Endodermal cell (in vitro differentiated cells): ENCODE data around the gene NT5C3B. TPM values are rescaled to one million over a fixed set of nuclear protein-coding genes. Genes with fewer than 3 reads are reported as not detected.
A peak's percentile ranks its signal among the peaks of the same experiment; 100 is the strongest.

Source experiments
- DNase-seq: peaks from one replicate; pipeline ENCODE4 v3.0.0-alpha.2; 2017
- H3K27ac ChIP-seq: 2 replicates; pipeline ENCODE4 v1.5.1; 2013; ENCODE audit warnings: mild to moderate bottlenecking, low read depth, low read length, moderate library complexity
- H3K27me3 ChIP-seq: 2 replicates; pipeline ENCODE4 v1.6.1; 2013; ENCODE audit warnings: mild to moderate bottlenecking, low read length, moderate library complexity; ENCODE audit not compliant: insufficient read depth, control insufficient read depth, poor library complexity, severe bottlenecking
- H3K36me3 ChIP-seq: 2 replicates; pipeline ENCODE4 v1.7.0; 2013; ENCODE audit warnings: mild to moderate bottlenecking, low read length, moderate library complexity; ENCODE audit not compliant: control insufficient read depth, insufficient read depth
- H3K4me1 ChIP-seq: one replicate; pipeline ENCODE4 v1.7.0; 2013; ENCODE audit warnings: low read length; ENCODE audit not compliant: control insufficient read depth, insufficient read depth
- H3K4me3 ChIP-seq: 2 replicates; pipeline ENCODE4 v1.5.1; 2013; ENCODE audit warnings: mild to moderate bottlenecking, low read length, moderate library complexity
- H3K9ac ChIP-seq: 2 replicates; pipeline ENCODE4 v1.6.1; 2013; ENCODE audit warnings: mild to moderate bottlenecking, low read length, moderate library complexity; ENCODE audit not compliant: poor library complexity, severe bottlenecking; ENCODE audit errors: extremely low read depth
- H3K9me3 ChIP-seq: 2 replicates; pipeline ENCODE4 v1.6.1; 2013; ENCODE audit warnings: mild to moderate bottlenecking, low read length, moderate library complexity; ENCODE audit not compliant: control insufficient read depth
- H3K27ac Mint-ChIP-seq: 2 replicates; pipeline ENCODE4 v1.8.0; 2020; ENCODE audit warnings: mixed read lengths
- H3K27me3 Mint-ChIP-seq: 2 replicates; pipeline ENCODE4 v1.8.0; 2021; ENCODE audit warnings: mild to moderate bottlenecking, mixed read lengths; ENCODE audit not compliant: insufficient read depth
- H3K36me3 Mint-ChIP-seq: 2 replicates; pipeline ENCODE4 v1.8.0; 2020; ENCODE audit warnings: low read depth, mixed read lengths
- H3K4me1 Mint-ChIP-seq: 2 replicates; pipeline ENCODE4 v1.8.0; 2020; ENCODE audit warnings: mixed read lengths
- H3K4me3 Mint-ChIP-seq: 2 replicates; pipeline ENCODE4 v1.8.0; 2020; ENCODE audit warnings: mild to moderate bottlenecking, moderate library complexity, mixed read lengths
- H3K9me3 Mint-ChIP-seq: 2 replicates; pipeline ENCODE4 v1.8.0; 2020; ENCODE audit warnings: mild to moderate bottlenecking, mixed read lengths
- WGBS, 2 experiments: methylation state at CpG; one replicate each; pipeline versions ENCODE4 v1.1.5 to v1.1.7; 2013; ENCODE audit warnings: missing lambda C conversion rate in 2 of 2, mixed read lengths in 1 of 2; ENCODE audit not compliant: insufficient coverage in 1 of 2, insufficient read length in 1 of 2; 5-methylcytosine and 5-hydroxymethylcytosine counted together
- long read RNA-seq, 4 experiments: library from polyadenylated mRNA in 2 of 4; library from RNA in 1 of 4; library from capped mRNA in 1 of 4; stranded (forward) in 3 of 4; unstranded in 1 of 4; transcript quantifications; one replicate each; pipeline ENCODE4 v2.0.0, GENCODE V29; 2020 to 2021; ENCODE audit warnings: inconsistent platforms in 1 of 4
- polyA plus RNA-seq, 2 experiments: library from polyadenylated mRNA; stranded (reverse); fragments of 50-300 nt; gene quantifications; one replicate each; pipeline ENCODE4 v1.2.3, GENCODE V29; 2013
- total RNA-seq, 2 donors: library from RNA; stranded (reverse); fragmentation: NEBNext Ultra II Directional in 1 of 2; extraction: Animal tissue kit (Norgen Biotek cat#: 25700) in 1 of 2; gene quantifications; 2 replicates in 1 of 2; 3 replicates in 1 of 2; pipeline ENCODE4 v1.2.1, GENCODE V29; 2021
- TF ChIP-seq, protein P1 (sequence below): fragments of 200-600 bp; sonication (generic); conservative IDR thresholded peaks from 2 replicates; pipeline ENCODE4 v1.5.0; 2021; ENCODE audit warnings: antibody characterized with exemption, mild to moderate bottlenecking

NT5C3B gene
- total RNA-seq: 10 to 100 TPM; 65.2 to 79.5 TPM
- 77.9 TPM for polyA plus RNA-seq (2013, experiment 1 of 2)
- 72.6 TPM for polyA plus RNA-seq (2013, experiment 2 of 2)
- long read RNA-seq, experiment 1, transcript NT5C3B-216 (8 exons, 1,534 nt): major isoform, 15 of 35 reads
- long read RNA-seq, experiment 1, partial matches to known transcripts: 6 of 35 reads
- long read RNA-seq, experiment 1, other reads (novel, unspliced or antisense): 9 of 35 reads
- long read RNA-seq, experiment 2, transcript NT5C3B-203 (9 exons, 975 nt): minor isoform, 12 of 100 reads
- long read RNA-seq, experiment 2, transcript NT5C3B-216 (8 exons, 1,534 nt): major isoform, 54 of 100 reads
- long read RNA-seq, experiment 2, transcript NT5C3B-206 (9 exons, 1,573 nt): minor isoform, 6 of 100 reads
- long read RNA-seq, experiment 2, partial matches to known transcripts: 1 of 100 reads
- long read RNA-seq, experiment 2, other reads (novel, unspliced or antisense): 22 of 100 reads
- long read RNA-seq, experiment 3, transcript NT5C3B-216 (8 exons, 1,534 nt): major isoform, 118 of 214 reads
- long read RNA-seq, experiment 3, transcript NT5C3B-206 (9 exons, 1,573 nt): minor isoform, 11 of 214 reads
- long read RNA-seq, experiment 3, transcript NT5C3B-203 (9 exons, 975 nt): minor isoform, 23 of 214 reads
- long read RNA-seq, experiment 3, partial matches to known transcripts: 6 of 214 reads
- long read RNA-seq, experiment 3, other reads (novel, unspliced or antisense): 51 of 214 reads
- long read RNA-seq, experiment 4, transcript NT5C3B-203 (9 exons, 975 nt): major isoform, 7 of 42 reads
- long read RNA-seq, experiment 4, partial matches to known transcripts: 8 of 42 reads
- long read RNA-seq, experiment 4, other reads (novel, unspliced or antisense): 23 of 42 reads

DNA sequence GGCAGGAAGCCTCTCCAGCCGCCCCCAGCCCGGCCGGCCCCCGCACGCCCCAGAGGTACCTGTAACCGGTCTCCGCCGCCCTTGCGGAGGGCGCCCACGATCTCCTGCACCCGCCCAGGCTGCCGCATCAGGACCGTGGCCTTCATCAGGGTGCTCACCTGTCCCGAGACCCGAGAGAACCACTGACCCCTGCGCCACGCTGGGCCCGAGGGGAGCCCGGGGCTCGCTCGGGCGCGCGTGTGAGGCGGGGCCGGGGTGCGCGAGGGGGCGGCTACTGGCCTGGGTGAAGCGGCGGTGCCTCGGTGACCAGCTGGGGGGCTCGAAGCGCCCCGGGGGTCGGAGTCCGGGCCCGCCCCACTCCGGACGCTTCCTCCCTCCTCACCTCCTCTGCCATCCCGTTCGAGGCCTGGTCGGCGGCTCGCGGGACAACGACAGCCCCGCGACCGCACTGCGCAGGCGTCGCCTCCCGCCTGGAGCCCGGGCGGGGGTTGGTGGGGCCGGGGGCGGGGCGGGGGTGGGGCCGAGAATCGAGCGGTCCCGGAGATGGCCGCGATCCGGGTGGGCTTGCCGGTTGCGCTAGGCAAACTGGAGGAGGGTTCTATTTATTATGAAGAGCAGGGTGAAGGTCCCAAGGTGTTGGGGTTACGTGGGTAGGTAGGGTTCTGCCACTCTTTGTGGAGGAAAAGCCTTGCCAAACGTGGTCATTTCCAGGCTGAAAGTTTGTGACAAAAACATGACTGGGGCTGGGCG lies at the start of gene NT5C3B:
NT5C3B (minus strand) TSS at position 433 of the 750 bp plus-strand sequence; CDS start at position 394, 39 bp downstream.
- H3K36me3 Mint-ChIP-seq: peaks cover 22% of the 10 kb centered on the region
- peaks cover 13% of the 10 kb centered on the region for H3K27me3 Mint-ChIP-seq
- H3K4me1 ChIP-seq: peaks cover 3% of the 10 kb centered on the region
- 2 to 8% methylated on average over 16 to 72 of the region's 72 CpGs for WGBS, 2 experiments
- TF ChIP-seq, protein P1, sequence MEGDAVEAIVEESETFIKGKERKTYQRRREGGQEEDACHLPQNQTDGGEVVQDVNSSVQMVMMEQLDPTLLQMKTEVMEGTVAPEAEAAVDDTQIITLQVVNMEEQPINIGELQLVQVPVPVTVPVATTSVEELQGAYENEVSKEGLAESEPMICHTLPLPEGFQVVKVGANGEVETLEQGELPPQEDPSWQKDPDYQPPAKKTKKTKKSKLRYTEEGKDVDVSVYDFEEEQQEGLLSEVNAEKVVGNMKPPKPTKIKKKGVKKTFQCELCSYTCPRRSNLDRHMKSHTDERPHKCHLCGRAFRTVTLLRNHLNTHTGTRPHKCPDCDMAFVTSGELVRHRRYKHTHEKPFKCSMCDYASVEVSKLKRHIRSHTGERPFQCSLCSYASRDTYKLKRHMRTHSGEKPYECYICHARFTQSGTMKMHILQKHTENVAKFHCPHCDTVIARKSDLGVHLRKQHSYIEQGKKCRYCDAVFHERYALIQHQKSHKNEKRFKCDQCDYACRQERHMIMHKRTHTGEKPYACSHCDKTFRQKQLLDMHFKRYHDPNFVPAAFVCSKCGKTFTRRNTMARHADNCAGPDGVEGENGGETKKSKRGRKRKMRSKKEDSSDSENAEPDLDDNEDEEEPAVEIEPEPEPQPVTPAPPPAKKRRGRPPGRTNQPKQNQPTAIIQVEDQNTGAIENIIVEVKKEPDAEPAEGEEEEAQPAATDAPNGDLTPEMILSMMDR: no peak
- no peaks in the 10 kb centered on the region for H3K9me3 ChIP-seq
- peak within 1 kb of the TSS; percentile 75 for H3K27ac Mint-ChIP-seq
- no peaks in the 10 kb centered on the region for H3K9me3 Mint-ChIP-seq
- H3K4me3 ChIP-seq: peak within 1 kb of the TSS; percentile 87
- H3K4me1 Mint-ChIP-seq: peaks cover 6% of the 10 kb centered on the region
- DNase-seq: peak; percentile 88
- peak within 1 kb of the TSS; percentile 51 for H3K9ac ChIP-seq
- no peaks in the 10 kb centered on the region for H3K27me3 ChIP-seq
- no peak within 1 kb of the TSS for H3K27ac ChIP-seq
- peaks cover 18% of the 10 kb centered on the region for H3K36me3 ChIP-seq
- peak within 1 kb of the TSS; percentile 76 for H3K4me3 Mint-ChIP-seq

DNA sequence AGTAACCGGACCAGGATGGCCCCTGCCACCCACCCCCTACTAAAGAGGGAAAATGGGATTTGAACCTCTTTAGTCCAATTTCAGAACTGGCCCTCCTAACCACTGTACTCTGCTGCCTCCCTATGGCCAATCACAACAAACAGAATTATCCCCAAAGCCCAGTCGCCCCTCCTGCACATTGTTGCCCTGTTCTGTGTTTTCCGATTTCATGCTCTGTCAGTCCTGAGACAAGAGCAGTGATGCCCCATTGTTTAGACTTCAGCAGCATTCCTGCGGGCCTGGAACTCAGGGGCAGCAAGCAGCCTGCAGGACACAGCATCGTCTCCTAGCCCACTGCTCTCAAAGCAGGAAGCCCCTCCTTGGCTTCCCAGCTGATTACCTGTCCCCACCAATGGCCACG lies 49.7 kb upstream of the NT5C3B start:
- DNase-seq: no peak
- no peaks in the 10 kb centered on the region for H3K9me3 ChIP-seq
- no peak overlapping the region for H3K9ac ChIP-seq
- H3K27ac Mint-ChIP-seq: no peak overlapping the region
- H3K27me3 Mint-ChIP-seq: no peaks in the 10 kb centered on the region
- peaks cover 84% of the 10 kb centered on the region for H3K36me3 ChIP-seq
- TF ChIP-seq, protein P1: peak; percentile 61
- peak overlapping the region; percentile 77 for H3K27ac ChIP-seq
- H3K9me3 Mint-ChIP-seq: no peaks in the 10 kb centered on the region
- no peaks in the 10 kb centered on the region for H3K27me3 ChIP-seq
- H3K4me1 ChIP-seq: no peaks in the 10 kb centered on the region
- peaks cover 83% of the 10 kb centered on the region for H3K36me3 Mint-ChIP-seq
- no peak overlapping the region for H3K4me3 Mint-ChIP-seq
- 76 to 82% methylated on average over 4 to 6 of the region's 6 CpGs for WGBS, 2 experiments
- no peak overlapping the region for H3K4me3 ChIP-seq
- H3K4me1 Mint-ChIP-seq: no peaks in the 10 kb centered on the region

DNA sequence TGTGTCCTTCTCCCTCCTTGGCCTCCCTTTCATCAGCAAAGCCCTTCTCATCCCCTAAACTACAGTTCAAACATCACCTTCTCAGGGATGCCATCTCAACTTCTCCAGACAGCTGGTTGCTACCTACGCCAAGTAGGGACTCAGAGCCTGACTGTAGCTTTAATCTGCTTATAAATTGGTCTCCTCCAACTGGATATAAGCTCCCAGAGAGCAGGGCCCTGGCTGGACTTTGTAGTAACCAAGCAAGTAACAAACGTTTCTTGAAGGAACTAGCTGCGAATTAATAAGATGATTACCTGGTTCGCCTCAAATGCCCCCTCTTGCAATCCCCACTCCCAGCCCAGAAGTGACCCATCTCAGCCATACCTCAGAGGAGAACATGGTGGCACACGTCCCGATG lies 46.7 kb upstream of the NT5C3B start:
- no peaks in the 10 kb centered on the region for H3K27me3 Mint-ChIP-seq
- TF ChIP-seq, protein P1: no peak
- H3K36me3 Mint-ChIP-seq: peaks cover 82% of the 10 kb centered on the region
- Histone ChIP-seq H3K4me3 (no peak overlapping the region), H3K27ac (no peak overlapping the region), H3K9me3 (peaks cover 10% of the 10 kb centered on the region), H3K9ac (no peak overlapping the region), H3K36me3 (peaks cover 88% of the 10 kb centered on the region), H3K27me3 (no peaks in the 10 kb centered on the region), H3K4me1 (no peaks in the 10 kb centered on the region)
- H3K4me1 Mint-ChIP-seq: no peaks in the 10 kb centered on the region
- no peak for DNase-seq
- H3K4me3 Mint-ChIP-seq: no peak overlapping the region
- 91 to 93% methylated on average over 6 of the region's 6 CpGs for WGBS, 2 experiments
- peak overlapping the region; percentile 6 for H3K27ac Mint-ChIP-seq
- H3K9me3 Mint-ChIP-seq: no peaks in the 10 kb centered on the region
